Ovary (tissue), 3 donors: ENCODE results near the gene ALDH3B2.

ENCODE experiments used
- POLR2A ChIP-seq: fragments of 450-650 bp; IDR thresholded peaks from one replicate; pipeline ENCODE4 v1.6.1; 2017; ENCODE audit warnings: antibody characterized with exemption, mild to moderate bottlenecking, moderate library complexity
- TF ChIP-seq, protein P1 (sequence below), 3 donors: fragments of 450-650 bp in 2 of 3; fragments of 200-600 bp in 1 of 3; IDR thresholded peaks; one replicate each; pipeline versions ENCODE4 v1.5.1 to v1.8.0; 2016 to 2022; ENCODE audit warnings: antibody characterized with exemption in 3 of 3, mild to moderate bottlenecking in 1 of 3
- donor health status: DM: no; HTN: no; CAD: no.

DNA sequence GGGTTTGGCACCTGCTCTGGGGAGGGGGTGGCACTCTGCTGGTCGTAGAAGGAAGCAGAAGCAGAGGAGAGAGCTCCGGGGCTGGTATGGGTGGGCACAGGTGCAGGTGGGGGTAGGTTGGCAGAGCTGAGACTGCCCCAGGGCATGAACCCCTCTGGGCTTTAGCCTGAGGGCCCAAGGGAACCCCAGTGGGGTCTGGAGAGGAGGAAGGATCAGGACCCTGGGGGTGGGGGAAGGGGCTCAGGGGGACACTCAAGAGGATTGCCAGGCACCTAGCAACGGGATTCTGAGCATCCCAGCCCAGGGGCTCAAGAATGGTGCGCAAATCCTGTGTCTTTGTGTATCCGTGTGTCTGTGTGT, 6.3 kb downstream of the ALDH3B2 start:
- no peak for TF ChIP-seq POLR2A
- TF ChIP-seq, protein P1, sequence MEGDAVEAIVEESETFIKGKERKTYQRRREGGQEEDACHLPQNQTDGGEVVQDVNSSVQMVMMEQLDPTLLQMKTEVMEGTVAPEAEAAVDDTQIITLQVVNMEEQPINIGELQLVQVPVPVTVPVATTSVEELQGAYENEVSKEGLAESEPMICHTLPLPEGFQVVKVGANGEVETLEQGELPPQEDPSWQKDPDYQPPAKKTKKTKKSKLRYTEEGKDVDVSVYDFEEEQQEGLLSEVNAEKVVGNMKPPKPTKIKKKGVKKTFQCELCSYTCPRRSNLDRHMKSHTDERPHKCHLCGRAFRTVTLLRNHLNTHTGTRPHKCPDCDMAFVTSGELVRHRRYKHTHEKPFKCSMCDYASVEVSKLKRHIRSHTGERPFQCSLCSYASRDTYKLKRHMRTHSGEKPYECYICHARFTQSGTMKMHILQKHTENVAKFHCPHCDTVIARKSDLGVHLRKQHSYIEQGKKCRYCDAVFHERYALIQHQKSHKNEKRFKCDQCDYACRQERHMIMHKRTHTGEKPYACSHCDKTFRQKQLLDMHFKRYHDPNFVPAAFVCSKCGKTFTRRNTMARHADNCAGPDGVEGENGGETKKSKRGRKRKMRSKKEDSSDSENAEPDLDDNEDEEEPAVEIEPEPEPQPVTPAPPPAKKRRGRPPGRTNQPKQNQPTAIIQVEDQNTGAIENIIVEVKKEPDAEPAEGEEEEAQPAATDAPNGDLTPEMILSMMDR (IDR thresholded peaks at IDR 0.05) = no peak
